GM18505 (cell line): Measurements from ENCODE around the gene PTPRR.

Experiments
- ATAC-seq: cut with Tn5 transposase; IDR thresholded peaks from one replicate; pipeline ENCODE4 v1.9.1; 2021; ENCODE audit not compliant: unreplicated experiment
- POLR2A ChIP-seq: IDR thresholded peaks from 4 replicates; pipeline ENCODE4 v1.6.1; 2011; ENCODE audit warnings: borderline replicate concordance; ENCODE audit not compliant: insufficient read depth, insufficient read length; ENCODE audit errors: extremely low read depth

Gene PTPRR

DNA sequence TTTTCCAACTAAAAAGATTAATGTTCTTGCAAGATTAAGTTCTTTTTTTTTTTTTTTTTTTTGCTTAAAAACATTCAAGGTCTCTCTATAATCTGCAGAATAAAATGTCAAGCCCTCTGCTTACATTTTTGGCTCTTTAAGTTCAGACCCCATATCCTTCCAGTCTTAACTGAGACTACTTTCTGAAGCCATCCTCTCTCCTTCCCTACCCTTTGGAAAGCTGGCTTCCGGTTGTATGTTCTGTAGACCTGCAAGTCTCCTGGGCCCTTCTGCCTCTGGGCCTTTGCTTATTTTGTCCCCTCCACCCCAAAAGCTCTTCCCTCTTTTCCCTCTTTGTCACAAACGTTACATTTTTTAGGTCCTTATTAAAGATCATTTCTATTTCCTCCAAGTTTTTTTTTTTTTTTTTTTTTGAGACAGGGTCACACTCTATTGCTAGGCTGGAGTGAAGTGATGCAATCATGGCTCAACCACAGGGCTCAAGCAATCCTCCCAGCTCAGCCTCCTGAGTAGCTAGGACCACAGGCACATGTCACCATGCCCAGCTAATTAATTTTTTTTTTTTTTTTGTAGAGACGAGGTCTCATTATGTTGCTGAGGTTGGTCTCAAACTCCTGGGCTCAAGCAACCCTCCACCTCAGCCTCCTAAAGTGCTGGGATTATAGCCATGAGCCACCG is 329.9 kb downstream of the PTPRR start:
- TF ChIP-seq POLR2A, result no peak
- ATAC-seq, result no peak

DNA sequence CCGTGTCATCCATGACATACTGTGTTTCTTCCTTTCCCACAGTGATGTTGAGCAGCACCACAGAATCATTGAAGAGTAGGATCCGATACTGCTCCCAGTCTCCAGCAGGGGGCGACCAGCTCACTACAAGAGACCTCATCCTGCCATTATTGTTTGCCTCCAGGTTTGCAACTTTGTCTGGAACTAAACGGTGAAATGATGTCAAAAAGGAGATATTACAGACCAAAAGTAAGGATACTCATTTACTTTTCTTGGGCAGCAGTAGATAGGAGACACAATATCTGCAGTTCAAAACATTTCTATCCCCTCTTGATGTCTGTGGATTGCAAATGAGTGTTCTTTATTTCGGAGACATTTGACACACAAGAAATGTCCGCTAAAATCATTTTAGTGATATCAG is 330.5 kb downstream of the PTPRR start:
- ATAC-seq, result peak; percentile 96

More for the DNA sequence above, 330.5 kb downstream of the PTPRR start:
- TF ChIP-seq POLR2A, result no peak
